ENCODE data around the gene PTPRN2. TPM values are rescaled to one million over a fixed set of nuclear protein-coding genes. Genes with fewer than 3 reads are reported as not detected.

Gene PTPRN2
- total and polyA plus RNA-seq, 2 donors (not counting 3 experiments of a cell fraction or from before 2014, with no cell fraction given), result 0.62 to 0.88 TPM

DNA sequence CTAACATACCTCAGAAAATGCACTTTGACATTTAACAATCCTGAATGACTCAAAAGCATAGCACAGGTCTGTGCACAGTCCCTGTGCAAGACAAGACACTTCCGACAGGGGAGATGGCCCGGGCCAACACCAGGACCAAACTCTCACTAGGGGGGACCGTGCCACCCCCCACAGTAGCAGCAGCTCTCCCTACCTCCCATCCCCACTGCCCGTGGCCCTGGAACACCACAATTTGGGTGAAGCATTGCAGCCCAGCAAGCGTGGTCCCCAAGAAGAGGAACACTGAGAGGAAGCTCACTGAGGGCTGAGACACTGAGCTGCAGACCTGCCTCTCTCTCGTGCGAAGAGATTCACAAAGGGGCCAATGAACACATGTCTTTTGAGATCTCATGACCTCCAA lies 26.0 kb downstream of the PTPRN2 start:
- no peaks in the 10 kb centered on the region for H3K9me1 ChIP-seq (replicated peaks; ENCODE audit: control insufficient read depth, extremely low read depth, insufficient read depth, low read length)
- no peaks in the 10 kb centered on the region for H3K79me2 ChIP-seq (ENCODE audit: control insufficient read depth, insufficient read depth, low read length)
- dilution Hi-C loops (cut with MboI; ENCODE audit: extremely low pct_ligation_motif_present, low sequenced_read_pairs), result no loop called here
- no TSS peak for BruUV-seq (replicated peaks)
- POLR2A ChIA-PET, result no interaction called here
- no peak overlapping the region for H3K27ac ChIP-seq (ENCODE audit: insufficient read depth, low read depth, low read length)
- H3K4me3 ChIP-seq (replicated peaks in 1 of 3; ENCODE audit: insufficient read depth in 1 of 3, low read depth in 1 of 3, low read length in 3 of 3), result no peak overlapping the region
- H3K36me3 ChIP-seq (ENCODE audit: control insufficient read depth in 2 of 2, extremely low read depth in 1 of 2, insufficient read depth in 2 of 2, low read length in 2 of 2), result no peaks in the 10 kb centered on the region
- no peaks in the 10 kb centered on the region for H3K9me3 ChIP-seq (replicated peaks; ENCODE audit: control insufficient read depth, insufficient read depth, low read length)
- no peaks in the 10 kb centered on the region for H3K4me1 ChIP-seq (ENCODE audit: control insufficient read depth, extremely low read depth, insufficient read depth, low read length)
- H4K20me1 ChIP-seq (replicated peaks; ENCODE audit: control insufficient read depth, extremely low read depth, insufficient read depth, low read length), result no peaks in the 10 kb centered on the region
- H2AFZ ChIP-seq (ENCODE audit: low read depth, low read length), result no peak overlapping the region
- H3K4me2 ChIP-seq (ENCODE audit: insufficient read depth, low read length), result no peak overlapping the region
- intact Hi-C loops (cut with micrococcal nuclease), result no loop called here
- no peak overlapping the region for H3K9ac ChIP-seq (replicated peaks; ENCODE audit: extremely low read depth, insufficient read depth, low read length)
- CTCF ChIA-PET, result no interaction called here
- TF ChIP-seq, protein P1, sequence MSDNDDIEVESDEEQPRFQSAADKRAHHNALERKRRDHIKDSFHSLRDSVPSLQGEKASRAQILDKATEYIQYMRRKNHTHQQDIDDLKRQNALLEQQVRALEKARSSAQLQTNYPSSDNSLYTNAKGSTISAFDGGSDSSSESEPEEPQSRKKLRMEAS (IDR thresholded peaks at IDR 0.05; ENCODE audit: insufficient read depth, insufficient read length), result no peak
- FAIRE-seq (no peak), DNase-seq (ENCODE audit: low read depth, low spot score) (no peak)
- no peaks in the 10 kb centered on the region for H3K27me3 ChIP-seq (ENCODE audit: control insufficient read depth in 2 of 2, insufficient read depth in 2 of 2, low read length in 2 of 2)

GRCh38 chr7:158560386-158560785 lies 27.2 kb downstream of the PTPRN2 start:
- no peak overlapping the region for H2AFZ ChIP-seq (ENCODE audit: low read depth, low read length)
- no peak overlapping the region for H3K4me2 ChIP-seq (ENCODE audit: insufficient read depth, low read length)
- H4K20me1 ChIP-seq (replicated peaks; ENCODE audit: control insufficient read depth, extremely low read depth, insufficient read depth, low read length), result no peaks in the 10 kb centered on the region
- H3K9me3 ChIP-seq (replicated peaks; ENCODE audit: control insufficient read depth, insufficient read depth, low read length), result no peaks in the 10 kb centered on the region
- no TSS peak for BruUV-seq (replicated peaks)
- intact Hi-C loops (cut with micrococcal nuclease), result no loop called here
- H3K36me3 ChIP-seq (ENCODE audit: control insufficient read depth in 2 of 2, extremely low read depth in 1 of 2, insufficient read depth in 2 of 2, low read length in 2 of 2), result no peaks in the 10 kb centered on the region
- ChIA-PET POLR2A (no interaction called here), CTCF (no interaction called here)
- H3K9ac ChIP-seq (replicated peaks; ENCODE audit: extremely low read depth, insufficient read depth, low read length), result no peak overlapping the region
- H3K4me1 ChIP-seq (ENCODE audit: control insufficient read depth, extremely low read depth, insufficient read depth, low read length), result no peaks in the 10 kb centered on the region
- H3K27me3 ChIP-seq (ENCODE audit: control insufficient read depth in 2 of 2, insufficient read depth in 2 of 2, low read length in 2 of 2), result no peaks in the 10 kb centered on the region
- no peak for FAIRE-seq
- H3K4me3 ChIP-seq (replicated peaks in 1 of 3; ENCODE audit: insufficient read depth in 1 of 3, low read depth in 1 of 3, low read length in 3 of 3), result no peak overlapping the region
- DNase-seq (ENCODE audit: low read depth, low spot score), result no peak
- dilution Hi-C loops (cut with MboI; ENCODE audit: extremely low pct_ligation_motif_present, low sequenced_read_pairs), result no loop called here
- TF ChIP-seq MYC (IDR thresholded peaks at IDR 0.05; ENCODE audit: low read depth, low read length), result no peak
- TF ChIP-seq GATA2 (IDR thresholded peaks at IDR 0.05; ENCODE audit: insufficient read depth, insufficient read length, low read depth, low read length), result no peak
- TF ChIP-seq, protein P2, sequence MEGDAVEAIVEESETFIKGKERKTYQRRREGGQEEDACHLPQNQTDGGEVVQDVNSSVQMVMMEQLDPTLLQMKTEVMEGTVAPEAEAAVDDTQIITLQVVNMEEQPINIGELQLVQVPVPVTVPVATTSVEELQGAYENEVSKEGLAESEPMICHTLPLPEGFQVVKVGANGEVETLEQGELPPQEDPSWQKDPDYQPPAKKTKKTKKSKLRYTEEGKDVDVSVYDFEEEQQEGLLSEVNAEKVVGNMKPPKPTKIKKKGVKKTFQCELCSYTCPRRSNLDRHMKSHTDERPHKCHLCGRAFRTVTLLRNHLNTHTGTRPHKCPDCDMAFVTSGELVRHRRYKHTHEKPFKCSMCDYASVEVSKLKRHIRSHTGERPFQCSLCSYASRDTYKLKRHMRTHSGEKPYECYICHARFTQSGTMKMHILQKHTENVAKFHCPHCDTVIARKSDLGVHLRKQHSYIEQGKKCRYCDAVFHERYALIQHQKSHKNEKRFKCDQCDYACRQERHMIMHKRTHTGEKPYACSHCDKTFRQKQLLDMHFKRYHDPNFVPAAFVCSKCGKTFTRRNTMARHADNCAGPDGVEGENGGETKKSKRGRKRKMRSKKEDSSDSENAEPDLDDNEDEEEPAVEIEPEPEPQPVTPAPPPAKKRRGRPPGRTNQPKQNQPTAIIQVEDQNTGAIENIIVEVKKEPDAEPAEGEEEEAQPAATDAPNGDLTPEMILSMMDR (IDR thresholded peaks at IDR 0.05; ENCODE audit: extremely low read depth in 1 of 2, insufficient read depth in 1 of 2, low read depth in 1 of 2, low read length in 2 of 2), result no peak
- TF ChIP-seq FOS (IDR thresholded peaks at IDR 0.05; ENCODE audit: borderline replicate concordance, insufficient read depth, low read length), result no peak
- TF ChIP-seq, protein P1 (IDR thresholded peaks at IDR 0.05; ENCODE audit: insufficient read depth, insufficient read length), result no peak
- no peak for TF ChIP-seq POLR2A (IDR thresholded peaks at IDR 0.05; ENCODE audit: low read depth, low read length)
- no peak for TF ChIP-seq EZH2 (IDR thresholded peaks at IDR 0.05; ENCODE audit: borderline replicate concordance, low read depth, low read length, severe bottlenecking)
- TF ChIP-seq POLR2AphosphoS5 (IDR thresholded peaks at IDR 0.05; ENCODE audit: insufficient read depth, low read depth, low read length), result no peak
- H3K9me1 ChIP-seq (replicated peaks; ENCODE audit: control insufficient read depth, extremely low read depth, insufficient read depth, low read length), result no peaks in the 10 kb centered on the region
- no peak overlapping the region for H3K27ac ChIP-seq (ENCODE audit: insufficient read depth, low read depth, low read length)
- no peaks in the 10 kb centered on the region for H3K79me2 ChIP-seq (ENCODE audit: control insufficient read depth, insufficient read depth, low read length)

Measured in endothelial cell of umbilical vein (primary cell).